Endothelial cell of umbilical vein (primary cell): ENCODE data around the gene PRKAR1B. TPM values are rescaled to one million over a fixed set of nuclear protein-coding genes. Genes with fewer than 3 reads are reported as not detected.

Source experiments
- BruUV-seq: library from RNA; stranded (reverse); fragments of 400-500 nt; replicated peaks from 2 replicates; lab custom pipeline; 2021; lab: Mats Ljungman, UMichigan
- CTCF ChIA-PET: fragments of 300-600, 350-600 bp; sonication (Branson Sonifier 250); formaldehyde crosslinking; loops from one replicate; lab custom pipeline; 2021; ENCODE audit warnings: antibody characterized with exemption, inconsistent platforms; lab: Charles Lee
- POLR2A ChIA-PET: fragments of 300-600, 350-600 bp; sonication (Branson Sonifier 250); formaldehyde crosslinking; loops from one replicate; lab custom pipeline; 2021; ENCODE audit warnings: antibody characterized with exemption, inconsistent platforms; lab: Charles Lee
- DNase-seq: peaks from one replicate; pipeline ENCODE4 v3.0.0-alpha.2; 2011; ENCODE audit warnings: low read depth, low spot score
- FAIRE-seq: peaks from 2 replicates; lab custom pipeline; 2011; peaks lifted over from hg19 to GRCh38; lab: Jason Lieb, UNC
- H2AFZ ChIP-seq: 2 replicates; pipeline ENCODE4 v1.6.0; 2012; ENCODE audit warnings: low read depth, low read length, control low read depth, inconsistent platforms
- H3K27ac ChIP-seq: 2 replicates; pipeline ENCODE4 v1.5.1; 2011; ENCODE audit warnings: low read depth, mild to moderate bottlenecking, control low read depth, low read length, moderate library complexity; ENCODE audit not compliant: insufficient read depth
- H3K27me3 ChIP-seq, 2 experiments: 2 replicates each; pipeline versions ENCODE4 v1.6.0 to v1.6.1; 2011; ENCODE audit warnings: low read length in 2 of 2, mixed read lengths in 1 of 2; ENCODE audit not compliant: control insufficient read depth in 2 of 2, insufficient read depth in 2 of 2
- H3K36me3 ChIP-seq, 2 experiments: 2 replicates in 1 of 2; 3 replicates in 1 of 2; pipeline ENCODE4 v1.5.1; 2011; ENCODE audit warnings: low read length in 2 of 2, mild to moderate bottlenecking in 1 of 2, moderate library complexity in 1 of 2; ENCODE audit not compliant: control insufficient read depth in 2 of 2, insufficient read depth in 2 of 2; ENCODE audit errors: extremely low read depth in 1 of 2
- H3K4me1 ChIP-seq: 3 replicates; pipeline ENCODE4 v1.5.1; 2011; ENCODE audit warnings: mild to moderate bottlenecking, low read length; ENCODE audit not compliant: control insufficient read depth, insufficient read depth; ENCODE audit errors: extremely low read depth
- H3K4me2 ChIP-seq: 2 replicates; pipeline ENCODE4 v1.6.1; 2011; ENCODE audit warnings: low read length, control low read depth, mixed read lengths; ENCODE audit not compliant: insufficient read depth
- H3K4me3 ChIP-seq, 3 experiments: fragments of 200-600 bp in 1 of 3; sonication (generic), shearing (Covaris generic) in 1 of 3; replicated peaks in 1 of 3; 2 replicates each; pipeline ENCODE4 v1.5.1; 2011 to 2016; ENCODE audit warnings: control low read depth in 3 of 3, low read length in 3 of 3, mild to moderate bottlenecking in 2 of 3, inconsistent platforms in 1 of 3, low read depth in 1 of 3, moderate library complexity in 1 of 3; ENCODE audit not compliant: insufficient read depth in 1 of 3
- H3K79me2 ChIP-seq: 2 replicates; pipeline ENCODE4 v1.6.0; 2012; ENCODE audit warnings: low read length, inconsistent platforms; ENCODE audit not compliant: control insufficient read depth, insufficient read depth
- H3K9ac ChIP-seq: replicated peaks from 2 replicates; pipeline ENCODE3; 2011; ENCODE audit warnings: low read length, control low read depth; ENCODE audit not compliant: insufficient read depth; ENCODE audit errors: extremely low read depth
- H3K9me1 ChIP-seq: replicated peaks from 3 replicates; pipeline ENCODE4 v1.6.0; 2011; ENCODE audit warnings: mild to moderate bottlenecking, low read length; ENCODE audit not compliant: control insufficient read depth, insufficient read depth; ENCODE audit errors: extremely low read depth
- H3K9me3 ChIP-seq: replicated peaks from 2 replicates; pipeline ENCODE4 v1.5.1; 2012; ENCODE audit warnings: low read length, inconsistent platforms; ENCODE audit not compliant: control insufficient read depth, insufficient read depth
- H4K20me1 ChIP-seq: replicated peaks from 2 replicates; pipeline ENCODE3; 2011; ENCODE audit warnings: mild to moderate bottlenecking, low read length; ENCODE audit not compliant: control insufficient read depth, insufficient read depth; ENCODE audit errors: extremely low read depth
- CTCF ChIP-seq, 2 donors: IDR thresholded peaks; 1 replicate in 1 of 2; 2 replicates in 1 of 2; pipeline ENCODE4 v1.5.1; 2011; ENCODE audit warnings: low read length in 2 of 2, mild to moderate bottlenecking in 2 of 2, moderate library complexity in 2 of 2, control low read depth in 1 of 2, inconsistent platforms in 1 of 2, low read depth in 1 of 2; ENCODE audit not compliant: insufficient read depth in 1 of 2; ENCODE audit errors: extremely low read depth in 1 of 2
- EZH2 ChIP-seq: IDR thresholded peaks from 2 replicates; pipeline ENCODE4 v1.6.1; 2012; ENCODE audit warnings: borderline replicate concordance, low read depth, mild to moderate bottlenecking, moderate library complexity, low read length, inconsistent platforms; ENCODE audit not compliant: severe bottlenecking
- FOS ChIP-seq: IDR thresholded peaks from 2 replicates; pipeline ENCODE4 v1.6.1; 2011; ENCODE audit warnings: mild to moderate bottlenecking, low read length, moderate library complexity, borderline replicate concordance; ENCODE audit not compliant: insufficient read depth
- GATA2 ChIP-seq: IDR thresholded peaks from 2 replicates; pipeline ENCODE4 v1.7.0; 2011; ENCODE audit warnings: low read depth, mild to moderate bottlenecking, moderate library complexity, mixed read lengths, low read length; ENCODE audit not compliant: insufficient read length, insufficient read depth
- JUN ChIP-seq: IDR thresholded peaks from 2 replicates; pipeline ENCODE4 v1.6.1; 2011; ENCODE audit warnings: borderline replicate concordance, low read depth; ENCODE audit not compliant: insufficient read length, insufficient read depth
- MYC ChIP-seq: IDR thresholded peaks from one replicate; pipeline ENCODE4 v1.6.1; 2011; ENCODE audit warnings: mild to moderate bottlenecking, low read depth, low read length
- POLR2A ChIP-seq: IDR thresholded peaks from 2 replicates; pipeline ENCODE4 v1.6.1; 2012; ENCODE audit warnings: low read depth, mild to moderate bottlenecking, control low read depth, low read length
- POLR2AphosphoS5 ChIP-seq: IDR thresholded peaks from 2 replicates; pipeline ENCODE4 v1.6.1; 2012; ENCODE audit warnings: low read depth, mild to moderate bottlenecking, control low read depth, low read length, moderate library complexity; ENCODE audit not compliant: insufficient read depth
- dilution Hi-C: fragments of 300-500 bp; cut with MboI; formaldehyde crosslinking; loops from one replicate; pipeline ENCODE4 v1.15.0; 2019; ENCODE audit warnings: low sequenced_read_pairs; ENCODE audit not compliant: extremely low pct_ligation_motif_present
- intact Hi-C: fragments of 100-400 bp; cut with micrococcal nuclease; formaldehyde crosslinking; loops from one replicate; pipeline ENCODE4 v1.10.0; 2022
- polyA plus RNA-seq, 4 experiments: library from polyadenylated mRNA; depleted of rRNA in 3 of 4; stranded (reverse) in 3 of 4; unstranded in 1 of 4; fragments of >200 nt; gene quantifications; 2 replicates each; pipeline versions ENCODE4 v1.2.1 to v1.2.3, GENCODE V29; 2011 to 2012; ENCODE audit warnings: missing spikeins in 1 of 4
- total RNA-seq: library from RNA; stranded (reverse); gene quantifications from 2 replicates; pipeline ENCODE4 v1.2.3, GENCODE V29; 2021

PRKAR1B gene
- total and polyA plus RNA-seq, 2 donors (not counting 3 experiments of a cell fraction or from before 2014, with no cell fraction given) = 15.4 to 29.2 TPM

DNA sequence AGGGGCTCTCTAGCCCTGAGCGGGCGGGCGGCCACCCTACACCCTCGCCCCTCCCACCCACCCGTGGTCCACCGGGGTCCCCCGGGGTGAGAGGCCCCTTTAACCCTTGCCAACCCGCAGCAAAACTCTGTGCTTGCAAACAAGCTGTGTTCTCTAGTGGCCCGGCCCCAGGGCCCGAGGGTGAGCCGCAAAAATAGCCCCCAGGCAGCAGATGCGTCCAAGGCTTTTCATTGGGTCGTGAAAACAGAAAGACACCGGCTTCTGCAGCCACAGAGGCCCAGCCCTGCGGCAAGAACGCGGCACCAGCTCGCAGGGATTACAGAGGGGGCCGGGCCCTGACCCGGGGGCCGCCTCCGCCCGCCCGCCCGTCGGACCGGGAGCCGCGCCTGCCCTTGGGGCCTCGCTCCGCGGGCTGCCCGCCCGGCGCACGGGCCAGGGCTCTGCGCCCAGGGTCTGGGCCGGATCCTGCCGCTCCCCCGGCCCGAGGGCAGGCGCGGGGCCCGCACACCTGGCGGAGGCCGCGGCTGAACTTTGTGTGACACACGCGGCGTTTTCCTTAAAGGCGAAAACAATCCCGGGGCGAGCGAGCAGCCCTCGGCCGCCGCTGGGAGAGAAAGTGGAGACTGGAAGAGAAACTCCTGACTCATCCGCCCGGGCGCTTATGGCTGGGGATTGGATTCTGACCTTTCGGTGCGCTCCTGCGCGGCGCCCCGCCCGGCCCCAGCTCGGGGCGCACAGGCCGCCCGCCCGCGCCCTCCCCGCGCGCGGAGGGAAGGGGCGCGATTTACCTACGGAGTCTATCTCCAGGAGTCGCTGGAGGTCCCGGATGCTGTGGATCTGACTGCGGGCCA, 210.2 kb downstream of the PRKAR1B start:
- Histone ChIP-seq H3K36me3 (peaks cover 0 to 4% of the 10 kb centered on the region in 2 experiments), H3K4me2 (peak overlapping the region; percentile 49), H3K27ac (peak overlapping the region; percentile 48)

More for the DNA sequence above, 210.2 kb downstream of the PRKAR1B start:
- peaks cover 37% of the 10 kb centered on the region for H3K4me1 ChIP-seq
- H3K9me3 ChIP-seq = no peaks in the 10 kb centered on the region
- CTCF ChIA-PET = interaction anchor here (0.6 to 1.7 kb wide), 3 partner anchors 26 to 119 kb away, joined by 3 to 8 read pairs (median 4); no protein-coding TSS in a partner anchor
- H2AFZ ChIP-seq = no peak overlapping the region
- no TSS peak for BruUV-seq
- H3K4me3 ChIP-seq = peak overlapping the region; percentile 58 to 83 (median 79)
- H3K27me3 ChIP-seq = peaks cover 9 to 10% of the 10 kb centered on the region in 2 experiments
- intact Hi-C loops (loop anchor here (5.0 kb wide), 3 partner anchors 195 to 255 kb away; partner anchors contain the start of genes DNAAF5 and PRKAR1B), dilution Hi-C loops (no loop called here)
- POLR2A ChIA-PET = no interaction called here
- DNase-seq = peak; percentile 51
- FAIRE-seq = peak; percentile 55
- H4K20me1 ChIP-seq = no peaks in the 10 kb centered on the region
- H3K9ac ChIP-seq = peak overlapping the region; percentile 58
- TF ChIP-seq JUN (no peak), MYC (no peak), POLR2A (no peak), FOS (peak; percentile 27), CTCF (IDR thresholded peaks at IDR 0.05; ENCODE audit: extremely low read depth in 1 of 2, insufficient read depth in 1 of 2, low read depth in 1 of 2, low read length in 2 of 2) (no peak), GATA2 (no peak), EZH2 (no peak), POLR2AphosphoS5 (peak; percentile 4)
- H3K79me2 ChIP-seq = peaks cover 70% of the 10 kb centered on the region
- H3K9me1 ChIP-seq = no peaks in the 10 kb centered on the region
